Fibroblast of upper back skin (primary cell): ENCODE data around the gene DENND2C.

Experiments used
- DNase-seq: peaks from one replicate; pipeline ENCODE4 v3.0.0-alpha.2; 2013

DENND2C gene

DNA sequence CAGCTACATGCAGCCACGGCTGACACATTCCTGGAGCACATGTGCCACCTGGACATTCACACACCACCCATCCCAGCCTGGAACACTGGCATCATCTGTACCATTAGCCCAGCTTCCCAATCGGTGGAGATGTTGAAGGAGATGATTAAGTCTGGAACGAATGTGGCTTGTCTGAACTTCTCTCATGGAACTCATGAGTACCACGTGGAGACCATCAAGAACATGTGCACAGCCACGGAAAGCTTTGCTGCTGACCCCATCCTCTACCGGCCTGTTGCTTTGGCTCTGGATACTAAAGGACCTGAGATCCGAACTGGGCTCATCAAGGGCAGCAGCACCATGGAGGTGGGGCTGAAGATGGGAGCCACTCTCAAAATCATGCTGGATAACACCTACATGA lies 133.8 kb downstream of the DENND2C start:
- no peak for DNase-seq

DNA sequence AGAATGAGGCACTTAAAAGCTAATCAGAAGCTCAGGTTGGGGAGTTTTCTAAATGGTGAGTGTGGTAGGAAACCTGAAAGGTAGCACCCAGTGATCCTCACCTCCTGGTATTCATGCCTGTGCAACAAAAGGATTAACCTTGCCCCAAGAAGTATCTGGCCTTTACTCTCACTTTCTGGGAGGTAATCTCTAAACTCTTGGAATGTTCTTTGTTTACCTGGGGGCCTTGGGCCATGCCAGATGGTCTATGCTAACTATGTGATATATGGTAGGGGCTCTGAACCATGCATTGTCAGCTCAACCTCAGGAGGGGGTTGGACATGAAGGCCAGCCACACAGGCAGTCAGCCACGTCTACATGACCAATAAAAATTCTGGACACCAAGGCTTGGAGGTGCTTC lies 134.4 kb downstream of the DENND2C start:
- no peak for DNase-seq
